ENCODE results near the gene TNFAIP8L2. TPM values are rescaled to one million over a fixed set of nuclear protein-coding genes. Genes with fewer than 3 reads are reported as not detected.

The TNFAIP8L2 gene
- total and polyA plus RNA-seq, 2 donors (not counting 1 experiment from before 2014, with no cell fraction given), result not detected

GRCh38 chr1:151143057-151143435, 13.4 kb upstream of the TNFAIP8L2 start:
- H3K9ac ChIP-seq (ENCODE audit: insufficient read depth, low read length), result no peak overlapping the region
- no peak for DNase-seq (ENCODE audit: low read depth in 2 of 2)
- H3K4me1 ChIP-seq (ENCODE audit: control insufficient read depth, extremely low read depth, insufficient read depth, low read length), result peaks cover 10% of the 10 kb centered on the region
- H3K36me3 ChIP-seq (ENCODE audit: control insufficient read depth, insufficient read depth, low read length), result no peaks in the 10 kb centered on the region
- H3K4me2 ChIP-seq (ENCODE audit: extremely low read depth, insufficient read depth, low read length), result no peak overlapping the region
- H3K27me3 ChIP-seq (ENCODE audit: control insufficient read depth, insufficient read depth, low read length), result peaks cover 3% of the 10 kb centered on the region
- no peak overlapping the region for H2AFZ ChIP-seq (ENCODE audit: low read length)
- H3K27ac ChIP-seq (ENCODE audit: insufficient read depth, low read length), result no peak overlapping the region
- no peaks in the 10 kb centered on the region for H3K9me3 ChIP-seq (ENCODE audit: control insufficient read depth, insufficient read depth, low read depth, low read length)
- H4K20me1 ChIP-seq (ENCODE audit: control insufficient read depth, extremely low read depth, insufficient read depth, low read length), result no peaks in the 10 kb centered on the region
- no peak overlapping the region for H3K4me3 ChIP-seq (replicated peaks in 1 of 4; ENCODE audit: control extremely low read depth in 1 of 4, insufficient read depth in 1 of 4, low read depth in 3 of 4, low read length in 4 of 4)
- no peak for TF ChIP-seq EZH2 (IDR thresholded peaks at IDR 0.05; ENCODE audit: low read length, missing control alignments)
- TF ChIP-seq, protein P1, sequence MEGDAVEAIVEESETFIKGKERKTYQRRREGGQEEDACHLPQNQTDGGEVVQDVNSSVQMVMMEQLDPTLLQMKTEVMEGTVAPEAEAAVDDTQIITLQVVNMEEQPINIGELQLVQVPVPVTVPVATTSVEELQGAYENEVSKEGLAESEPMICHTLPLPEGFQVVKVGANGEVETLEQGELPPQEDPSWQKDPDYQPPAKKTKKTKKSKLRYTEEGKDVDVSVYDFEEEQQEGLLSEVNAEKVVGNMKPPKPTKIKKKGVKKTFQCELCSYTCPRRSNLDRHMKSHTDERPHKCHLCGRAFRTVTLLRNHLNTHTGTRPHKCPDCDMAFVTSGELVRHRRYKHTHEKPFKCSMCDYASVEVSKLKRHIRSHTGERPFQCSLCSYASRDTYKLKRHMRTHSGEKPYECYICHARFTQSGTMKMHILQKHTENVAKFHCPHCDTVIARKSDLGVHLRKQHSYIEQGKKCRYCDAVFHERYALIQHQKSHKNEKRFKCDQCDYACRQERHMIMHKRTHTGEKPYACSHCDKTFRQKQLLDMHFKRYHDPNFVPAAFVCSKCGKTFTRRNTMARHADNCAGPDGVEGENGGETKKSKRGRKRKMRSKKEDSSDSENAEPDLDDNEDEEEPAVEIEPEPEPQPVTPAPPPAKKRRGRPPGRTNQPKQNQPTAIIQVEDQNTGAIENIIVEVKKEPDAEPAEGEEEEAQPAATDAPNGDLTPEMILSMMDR (conservative IDR thresholded peaks at IDR 0.05 in 1 of 2, IDR thresholded peaks at IDR 0.05 in 1 of 2; ENCODE audit: low read depth in 1 of 2, low read length in 2 of 2), result no peak
- H3K79me2 ChIP-seq (ENCODE audit: control insufficient read depth, insufficient read depth, low read length), result no peaks in the 10 kb centered on the region

DNA sequence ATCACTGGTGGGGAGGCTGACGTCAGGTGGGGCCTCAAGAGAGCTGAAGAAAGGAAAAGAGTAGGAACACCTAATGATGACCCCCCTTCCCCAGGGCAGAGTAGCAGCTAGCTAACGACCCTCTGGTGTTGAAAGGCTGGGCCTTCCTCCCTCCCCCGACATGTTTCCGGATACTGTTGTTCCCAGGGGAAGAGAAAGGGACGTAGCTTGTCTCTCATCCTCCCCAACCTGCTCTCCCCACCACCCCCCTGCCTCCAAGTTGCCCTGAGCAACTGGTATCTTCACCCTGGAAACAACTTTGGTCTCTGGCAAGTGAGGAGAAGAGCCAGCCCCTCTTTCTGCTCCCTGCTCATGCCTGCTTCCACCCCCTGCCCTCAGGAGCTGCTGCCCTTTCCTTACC, 12.5 kb upstream of the TNFAIP8L2 start:
- no peak for DNase-seq (ENCODE audit: low read depth in 2 of 2)
- no peak overlapping the region for H3K27ac ChIP-seq (ENCODE audit: insufficient read depth, low read length)
- no peaks in the 10 kb centered on the region for H3K79me2 ChIP-seq (ENCODE audit: control insufficient read depth, insufficient read depth, low read length)
- no peaks in the 10 kb centered on the region for H3K9me3 ChIP-seq (ENCODE audit: control insufficient read depth, insufficient read depth, low read depth, low read length)
- H3K4me1 ChIP-seq (ENCODE audit: control insufficient read depth, extremely low read depth, insufficient read depth, low read length), result peaks cover 10% of the 10 kb centered on the region
- H3K4me2 ChIP-seq (ENCODE audit: extremely low read depth, insufficient read depth, low read length), result no peak overlapping the region
- no peak overlapping the region for H3K4me3 ChIP-seq (replicated peaks in 1 of 4; ENCODE audit: control extremely low read depth in 1 of 4, insufficient read depth in 1 of 4, low read depth in 3 of 4, low read length in 4 of 4)
- peaks cover 3% of the 10 kb centered on the region for H3K27me3 ChIP-seq (ENCODE audit: control insufficient read depth, insufficient read depth, low read length)
- no peak overlapping the region for H3K9ac ChIP-seq (ENCODE audit: insufficient read depth, low read length)
- no peak for TF ChIP-seq EZH2 (IDR thresholded peaks at IDR 0.05; ENCODE audit: low read length, missing control alignments)
- TF ChIP-seq, protein P1 (conservative IDR thresholded peaks at IDR 0.05 in 1 of 2, IDR thresholded peaks at IDR 0.05 in 1 of 2; ENCODE audit: low read depth in 1 of 2, low read length in 2 of 2), result no peak
- H2AFZ ChIP-seq (ENCODE audit: low read length), result no peak overlapping the region
- no peaks in the 10 kb centered on the region for H4K20me1 ChIP-seq (ENCODE audit: control insufficient read depth, extremely low read depth, insufficient read depth, low read length)
- H3K36me3 ChIP-seq (ENCODE audit: control insufficient read depth, insufficient read depth, low read length), result no peaks in the 10 kb centered on the region

DNA sequence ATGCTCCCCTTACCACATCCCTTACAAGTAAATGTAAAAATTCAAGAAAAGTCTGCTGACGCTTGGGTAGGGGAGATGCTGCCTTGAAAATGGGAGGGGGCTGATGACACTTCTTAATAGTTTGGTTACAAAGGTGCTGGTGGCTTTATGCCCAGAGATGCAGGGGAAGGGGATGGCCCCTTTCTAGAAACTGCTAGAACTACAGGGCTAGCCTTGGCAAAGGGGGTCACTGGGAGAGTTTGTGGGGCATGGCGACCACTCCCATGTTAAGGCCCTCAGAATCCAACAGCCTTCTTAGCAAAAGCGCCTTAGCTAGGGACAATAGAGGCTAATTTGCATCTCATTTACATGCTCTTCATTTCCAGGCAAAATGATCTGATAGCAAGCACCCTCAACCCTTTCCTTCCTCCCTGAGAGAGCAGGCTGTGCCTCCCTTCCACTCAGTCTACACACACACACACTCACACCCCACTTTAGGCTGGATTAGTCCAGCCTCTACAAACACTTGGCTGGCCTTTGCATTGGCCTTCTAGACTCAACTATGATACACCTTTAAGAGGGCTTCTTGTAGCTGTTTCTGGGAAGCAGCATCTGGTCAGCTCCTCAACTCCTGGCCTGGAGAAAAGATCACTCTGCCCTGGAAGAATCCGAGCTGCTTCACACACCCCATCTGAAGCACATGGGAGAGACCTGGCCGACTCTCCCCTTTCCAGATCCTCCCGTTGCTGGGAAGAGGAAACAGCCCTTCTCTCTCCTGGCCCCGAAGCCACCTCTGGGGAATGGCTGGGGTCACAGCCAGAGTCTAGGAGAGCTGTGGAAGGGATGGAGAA, 11.8 kb upstream of the TNFAIP8L2 start:
- Histone ChIP-seq H4K20me1 (ENCODE audit: control insufficient read depth, extremely low read depth, insufficient read depth, low read length) (no peaks in the 10 kb centered on the region), H3K4me2 (ENCODE audit: extremely low read depth, insufficient read depth, low read length) (no peak overlapping the region), H3K27ac (ENCODE audit: insufficient read depth, low read length) (no peak overlapping the region), H3K9ac (ENCODE audit: insufficient read depth, low read length) (no peak overlapping the region), H2AFZ (ENCODE audit: low read length) (no peak overlapping the region), H3K36me3 (ENCODE audit: control insufficient read depth, insufficient read depth, low read length) (no peaks in the 10 kb centered on the region), H3K9me3 (ENCODE audit: control insufficient read depth, insufficient read depth, low read depth, low read length) (no peaks in the 10 kb centered on the region), H3K79me2 (ENCODE audit: control insufficient read depth, insufficient read depth, low read length) (no peaks in the 10 kb centered on the region), H3K4me1 (ENCODE audit: control insufficient read depth, extremely low read depth, insufficient read depth, low read length) (peaks cover 10% of the 10 kb centered on the region), H3K27me3 (ENCODE audit: control insufficient read depth, insufficient read depth, low read length) (peaks cover 3% of the 10 kb centered on the region), H3K4me3 (replicated peaks in 1 of 4; ENCODE audit: control extremely low read depth in 1 of 4, insufficient read depth in 1 of 4, low read depth in 3 of 4, low read length in 4 of 4) (no peak overlapping the region)
- DNase-seq (ENCODE audit: low read depth in 2 of 2), result peak in 1 of 2 donors; percentile 5
- TF ChIP-seq, protein P1 (conservative IDR thresholded peaks at IDR 0.05 in 1 of 2, IDR thresholded peaks at IDR 0.05 in 1 of 2; ENCODE audit: low read depth in 1 of 2, low read length in 2 of 2), result no peak
- no peak for TF ChIP-seq EZH2 (IDR thresholded peaks at IDR 0.05; ENCODE audit: low read length, missing control alignments)
